HG03039 (cell line): ENCODE measurements around the gene ZNF681.
"Not testable (repeated sequence)": the region's sequence is repeated elsewhere in the genome, so short reads cannot be mapped to it uniquely, and the experiment has no call there.

Experiments used
- ATAC-seq: cut with Tn5 transposase; IDR thresholded peaks from one replicate; pipeline ENCODE4 v1.9.1; 2021; ENCODE audit warnings: mild to moderate bottlenecking, moderate library complexity; ENCODE audit not compliant: unreplicated experiment

Gene ZNF681

GRCh38 chr19:23758187-23759074, at the start of gene ZNF681:
Gene ZNF681 (minus strand): TSS chr19:23758891. CDS start chr19:23758749, 142 bp downstream.
- ATAC-seq, result peak; percentile 91

GRCh38 chr19:23804676-23805075, 46.0 kb upstream of the ZNF681 start:
- no peak for ATAC-seq

- no peak for ATAC-seq
These were observed 43.6 kb upstream of the ZNF681 start for GRCh38 chr19:23802290-23802689.

DNA sequence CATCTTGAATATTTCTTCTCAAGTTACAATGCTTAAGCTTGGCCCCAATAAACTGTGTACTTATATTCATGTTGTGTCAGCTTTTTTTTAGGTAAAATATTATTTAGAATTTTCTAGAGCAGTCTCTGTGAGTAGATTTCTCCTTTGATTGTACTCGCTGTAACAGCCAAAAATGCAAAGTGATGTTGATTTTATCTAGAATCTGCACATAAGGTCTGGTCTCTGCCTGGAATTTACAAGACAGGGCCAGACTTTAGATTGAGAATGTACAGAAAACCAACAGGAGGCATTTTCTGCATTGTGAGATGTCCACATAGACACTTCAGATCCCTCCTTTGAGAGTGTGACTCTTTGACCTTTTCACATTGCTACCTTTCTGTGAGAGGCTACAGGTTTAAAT, 43.1 kb upstream of the ZNF681 start:
- ATAC-seq, result no peak

DNA sequence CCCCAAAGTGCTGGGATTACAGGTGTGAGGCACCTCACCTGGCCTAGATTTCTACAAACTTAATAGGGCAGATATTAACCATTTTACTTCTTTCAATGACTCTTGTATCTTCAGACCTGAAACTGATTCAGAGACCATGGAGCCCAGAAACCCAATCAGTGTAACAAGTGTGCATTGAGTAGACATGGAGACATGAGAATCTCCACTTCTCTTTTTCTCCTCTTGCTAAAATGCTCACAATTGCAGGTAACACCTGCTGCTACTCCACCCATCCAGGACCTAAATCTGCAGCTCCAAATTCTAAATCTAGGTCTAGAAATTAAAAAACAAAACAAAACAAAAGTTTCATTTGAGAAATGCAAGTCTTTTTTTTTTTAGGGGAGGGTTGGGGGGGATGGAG, 42.2 kb upstream of the ZNF681 start:
- ATAC-seq, result no peak

DNA sequence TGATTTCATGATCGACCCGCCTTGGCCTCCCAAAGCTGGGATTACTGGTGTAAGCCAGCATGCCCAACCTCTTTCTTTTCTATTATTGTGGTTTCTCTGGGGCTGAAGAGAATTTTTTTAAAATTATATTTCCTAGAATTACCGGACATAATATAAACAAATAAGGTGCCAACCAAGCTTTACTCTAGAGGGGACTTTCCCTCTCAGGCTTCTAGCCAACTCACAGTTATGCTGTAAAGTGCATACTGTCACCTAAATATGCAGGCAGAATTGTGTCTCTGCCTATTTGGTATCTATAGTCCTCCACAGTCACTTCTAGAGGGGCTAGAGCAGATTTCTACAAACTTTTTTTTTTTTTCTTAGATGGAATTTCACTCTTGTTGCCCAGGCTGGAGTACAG, 41.6 kb upstream of the ZNF681 start:
- ATAC-seq, result no peak

DNA sequence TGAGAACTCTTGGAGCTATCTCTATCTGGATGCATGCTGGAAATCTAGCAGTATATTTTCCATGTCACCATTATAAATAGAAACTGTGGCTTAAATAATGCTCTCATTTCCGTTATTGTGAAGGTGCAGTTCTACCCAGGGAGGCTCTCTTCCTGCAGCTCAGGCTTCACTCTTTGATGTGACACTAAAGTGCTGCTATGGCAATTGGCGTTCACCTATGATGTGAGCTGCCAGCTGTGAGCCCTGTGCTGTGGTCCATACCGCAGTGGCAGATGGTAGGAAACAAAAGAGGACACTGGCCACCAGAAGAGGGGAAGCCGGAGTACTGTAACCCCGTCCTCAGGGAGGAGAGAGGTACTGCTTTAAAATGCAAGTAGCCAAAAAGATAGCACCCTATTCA, 40.6 kb upstream of the ZNF681 start:
- ATAC-seq, result no peak

DNA sequence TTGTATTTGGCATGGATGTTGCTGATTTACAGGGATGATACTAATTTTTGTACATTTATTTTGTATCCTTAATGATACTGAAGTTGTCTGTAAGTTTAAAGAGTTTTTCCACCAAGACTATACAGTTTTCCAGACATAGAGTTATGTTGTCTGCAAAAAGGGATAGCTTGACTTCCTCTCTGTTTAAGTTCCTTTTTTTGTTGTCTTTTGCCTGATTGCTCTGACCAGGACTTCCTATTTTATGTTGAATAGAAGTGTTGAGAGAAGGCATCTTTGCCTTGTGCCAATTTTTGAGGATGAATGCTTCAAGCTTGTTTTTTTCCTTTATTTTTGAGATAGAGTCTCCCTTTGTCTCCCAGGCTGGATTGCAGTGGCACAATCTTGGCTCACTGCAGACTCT, 36.8 kb upstream of the ZNF681 start:
- no peak for ATAC-seq

- no peak for ATAC-seq
These were observed 34.1 kb upstream of the ZNF681 start for GRCh38 chr19:23792784-23793183.

DNA sequence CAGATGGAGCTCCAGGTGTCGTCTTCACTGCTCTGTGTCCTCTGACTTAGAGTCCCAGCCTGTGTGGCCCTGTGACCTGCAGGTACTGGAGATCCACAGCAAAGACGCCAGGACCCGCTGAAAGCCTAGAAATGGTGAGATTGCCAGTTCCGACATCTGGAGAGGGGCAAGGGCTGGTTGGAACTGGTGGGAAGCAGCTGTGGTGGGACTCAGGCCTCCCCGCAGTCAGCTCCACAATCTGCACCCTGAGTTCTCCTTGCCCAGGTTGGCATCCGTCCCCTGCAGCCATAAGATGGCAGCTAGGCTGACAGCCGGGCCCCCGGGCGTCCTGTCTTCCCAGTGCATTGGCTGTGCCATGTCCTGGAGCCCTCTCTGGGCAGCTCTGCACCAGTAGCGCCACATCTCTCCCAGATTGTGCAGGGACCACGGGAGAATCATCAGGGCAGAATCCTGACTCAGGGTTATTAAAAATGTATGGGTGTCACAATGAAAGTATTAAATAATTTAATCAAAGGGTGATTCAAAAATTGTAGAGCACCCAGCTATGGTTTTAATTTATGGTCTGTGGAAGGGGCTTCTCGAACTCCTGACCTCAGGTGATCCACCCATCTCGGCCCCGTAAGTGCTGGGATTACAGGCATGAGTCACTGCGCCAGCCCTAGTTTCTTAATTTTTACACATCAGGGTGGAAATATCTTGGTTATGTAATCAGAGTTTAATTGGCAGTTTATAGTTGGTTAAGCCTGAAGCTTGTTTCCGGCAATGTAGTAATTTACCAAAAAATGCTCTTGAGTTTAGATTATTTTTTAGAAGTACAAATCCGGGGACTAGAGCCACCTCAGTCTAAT, 32.2 kb upstream of the ZNF681 start:
- no peak for ATAC-seq

DNA sequence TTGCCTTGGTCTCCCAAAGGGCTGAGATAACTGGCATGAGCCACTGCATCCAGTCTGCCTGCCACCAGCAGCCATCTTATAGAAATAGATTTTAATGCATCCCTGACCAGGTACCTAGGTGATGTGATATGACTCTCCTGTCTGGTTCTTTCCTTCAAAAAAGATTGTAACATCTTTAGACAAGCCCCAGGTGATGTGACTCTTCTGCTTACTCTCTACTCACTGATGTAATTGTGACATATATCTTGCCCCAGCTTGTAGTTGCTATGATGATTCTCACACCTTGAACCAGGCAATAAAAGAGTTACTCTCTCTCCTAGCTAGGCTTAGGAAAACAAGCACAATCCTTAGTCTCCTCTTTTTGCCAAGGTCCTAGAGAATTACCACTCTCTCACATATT, 30.6 kb upstream of the ZNF681 start:
- ATAC-seq, result no peak

DNA sequence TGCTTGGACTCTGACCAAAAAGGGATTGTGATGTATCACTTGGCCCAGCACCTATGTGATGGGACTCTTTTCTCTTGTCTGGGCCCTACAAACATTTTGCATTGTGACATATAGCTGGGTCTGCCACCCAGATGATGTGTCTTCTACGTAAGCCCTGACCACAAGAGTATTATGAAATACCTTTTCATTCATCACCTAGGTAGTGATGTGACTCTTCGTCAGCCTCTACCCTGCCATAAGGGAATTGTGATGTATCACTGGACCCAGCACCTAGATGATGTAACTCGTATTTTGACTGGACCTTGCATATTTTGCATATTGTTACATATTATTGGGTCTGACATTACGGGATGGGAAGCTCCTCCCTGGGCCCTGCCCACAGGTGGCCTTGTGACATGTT, 29.7 kb upstream of the ZNF681 start:
- ATAC-seq, result no peak

- no peak for ATAC-seq
These were observed 28.4 kb upstream of the ZNF681 start for GRCh38 chr19:23787106-23787505.

DNA sequence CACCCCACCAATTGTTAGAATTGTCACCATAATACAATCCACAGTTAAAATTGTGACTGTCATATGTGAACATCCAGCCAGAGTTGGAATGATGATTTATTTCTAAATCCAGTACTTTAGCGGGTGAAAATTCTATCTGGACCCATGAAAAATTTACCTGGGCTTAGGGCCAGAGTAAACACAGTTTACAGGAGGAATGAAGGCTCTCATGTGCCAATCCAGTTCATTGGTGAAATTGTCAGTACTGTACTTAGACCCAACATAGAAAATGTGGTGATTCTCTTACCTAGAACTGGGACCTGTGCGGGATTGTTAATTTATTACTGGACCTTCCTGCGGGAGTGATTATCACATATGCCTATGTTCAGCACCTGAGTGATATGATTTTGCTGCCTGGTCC, 27.3 kb upstream of the ZNF681 start:
- no peak for ATAC-seq

GRCh38 chr19:23784274-23784673, 25.6 kb upstream of the ZNF681 start:
- no peak for ATAC-seq

- no peak for ATAC-seq
These were observed 24.9 kb upstream of the ZNF681 start for GRCh38 chr19:23783636-23784035.

GRCh38 chr19:23779645-23780044, 21.0 kb upstream of the ZNF681 start:
- ATAC-seq, result no peak

DNA sequence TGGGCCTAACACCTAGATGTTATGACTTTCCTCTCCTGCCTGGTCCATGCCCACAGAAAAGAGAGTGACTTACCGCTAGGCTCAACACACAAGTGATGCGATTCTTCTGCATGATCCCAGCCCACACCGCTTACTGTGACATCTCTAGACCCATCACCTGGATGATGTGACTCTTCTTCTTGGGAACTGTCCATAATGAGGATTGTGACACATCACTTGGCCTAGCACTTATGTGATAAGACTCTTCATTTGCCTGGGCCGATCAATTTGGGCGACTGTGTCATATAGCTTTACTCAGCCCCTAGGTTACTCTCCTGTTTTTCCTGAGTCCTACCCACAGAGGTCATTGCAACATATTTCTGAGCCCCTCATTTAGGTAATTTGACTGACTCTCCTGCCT, 19.9 kb upstream of the ZNF681 start:
- ATAC-seq, result no peak

DNA sequence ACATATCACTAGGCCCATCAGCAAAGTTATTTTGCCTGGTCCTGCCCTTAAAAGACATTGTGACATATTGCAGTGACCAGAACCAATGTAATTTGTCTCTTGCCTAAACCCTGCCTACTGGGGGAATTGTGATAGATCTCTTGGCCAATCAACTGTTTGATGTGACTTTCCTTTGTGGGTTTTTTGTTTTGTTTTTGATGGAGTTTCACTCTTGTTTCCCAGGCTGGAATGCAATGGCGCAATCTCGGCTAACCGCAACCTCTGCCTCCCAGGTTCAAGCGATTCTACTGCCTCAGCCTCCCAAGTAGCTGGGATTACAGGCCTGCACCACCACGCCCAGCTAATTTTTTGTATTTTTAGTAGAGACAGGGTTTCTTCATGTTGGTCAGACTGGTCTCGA, 19.3 kb upstream of the ZNF681 start:
- not testable (repeated sequence) for ATAC-seq

- no peak for ATAC-seq
These were observed 18.5 kb upstream of the ZNF681 start for GRCh38 chr19:23777216-23777615.

- ATAC-seq, result no peak
These were observed 18.0 kb upstream of the ZNF681 start for GRCh38 chr19:23776507-23777205.
